ENCODE results near the gene WDR90.

DNA sequence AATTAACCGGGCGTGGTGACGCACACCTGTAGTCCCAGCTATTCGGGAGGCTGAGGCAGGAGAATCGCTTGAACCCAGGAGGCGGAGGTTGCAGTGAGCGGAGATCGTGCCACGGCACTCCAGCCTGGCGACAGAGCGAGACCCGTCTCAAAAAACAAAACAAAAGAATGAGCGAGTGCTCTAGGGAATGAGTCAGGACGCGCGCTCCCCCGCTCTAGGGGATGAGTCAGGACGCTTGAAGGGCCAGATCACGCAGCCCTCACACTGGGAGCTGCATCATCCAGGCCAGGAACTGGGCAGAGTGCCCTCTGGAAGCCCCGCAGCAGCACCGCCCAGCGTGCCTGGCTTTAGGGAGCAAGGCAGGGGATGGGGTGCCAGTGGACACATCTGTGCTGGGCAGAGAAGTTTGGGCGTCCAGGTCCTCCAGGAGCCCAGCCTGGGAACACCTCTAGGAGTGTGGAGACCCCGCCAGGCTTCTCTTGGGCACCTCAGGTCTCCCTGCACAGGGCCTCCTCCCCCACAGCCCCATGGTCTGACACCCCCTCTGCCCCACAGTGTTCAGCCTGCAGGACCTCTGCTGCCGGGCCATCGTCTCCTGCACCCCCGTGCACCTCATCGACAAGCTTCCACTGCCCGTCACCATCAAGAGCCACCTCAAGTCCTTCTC lies 22.2 kb upstream of the WDR90 start:
- TF ChIP-seq, protein P1, sequence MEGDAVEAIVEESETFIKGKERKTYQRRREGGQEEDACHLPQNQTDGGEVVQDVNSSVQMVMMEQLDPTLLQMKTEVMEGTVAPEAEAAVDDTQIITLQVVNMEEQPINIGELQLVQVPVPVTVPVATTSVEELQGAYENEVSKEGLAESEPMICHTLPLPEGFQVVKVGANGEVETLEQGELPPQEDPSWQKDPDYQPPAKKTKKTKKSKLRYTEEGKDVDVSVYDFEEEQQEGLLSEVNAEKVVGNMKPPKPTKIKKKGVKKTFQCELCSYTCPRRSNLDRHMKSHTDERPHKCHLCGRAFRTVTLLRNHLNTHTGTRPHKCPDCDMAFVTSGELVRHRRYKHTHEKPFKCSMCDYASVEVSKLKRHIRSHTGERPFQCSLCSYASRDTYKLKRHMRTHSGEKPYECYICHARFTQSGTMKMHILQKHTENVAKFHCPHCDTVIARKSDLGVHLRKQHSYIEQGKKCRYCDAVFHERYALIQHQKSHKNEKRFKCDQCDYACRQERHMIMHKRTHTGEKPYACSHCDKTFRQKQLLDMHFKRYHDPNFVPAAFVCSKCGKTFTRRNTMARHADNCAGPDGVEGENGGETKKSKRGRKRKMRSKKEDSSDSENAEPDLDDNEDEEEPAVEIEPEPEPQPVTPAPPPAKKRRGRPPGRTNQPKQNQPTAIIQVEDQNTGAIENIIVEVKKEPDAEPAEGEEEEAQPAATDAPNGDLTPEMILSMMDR (CRISPR knock-in tag; IDR thresholded peaks at IDR 0.05), result no peak
- TF ChIP-seq ZNF143 (CRISPR knock-in tag; IDR thresholded peaks at IDR 0.05), result no peak
- no peak for TF ChIP-seq ZNF350 (CRISPR knock-in tag; IDR thresholded peaks at IDR 0.05; ENCODE audit: borderline replicate concordance, low read depth)
